Stimulated activated CD4-positive, alpha-beta T cell treated with anti-CD3 and anti-CD28 coated beads, Interleukin-4, amount 100 ng/mL, for 24 hours (primary cell): ENCODE results near the gene ARPIN.
"Not testable (repeated sequence)": the region's sequence is repeated elsewhere in the genome, so short reads cannot be mapped to it uniquely, and the experiment has no call there.

Source experiments
- DNase-seq: peaks from one replicate; pipeline ENCODE4 v3.0.0-alpha.2; 2020

ARPIN gene

GRCh38 chr15:89875741-89876140, 37.0 kb downstream of the ARPIN start:
- no peak for DNase-seq

DNA sequence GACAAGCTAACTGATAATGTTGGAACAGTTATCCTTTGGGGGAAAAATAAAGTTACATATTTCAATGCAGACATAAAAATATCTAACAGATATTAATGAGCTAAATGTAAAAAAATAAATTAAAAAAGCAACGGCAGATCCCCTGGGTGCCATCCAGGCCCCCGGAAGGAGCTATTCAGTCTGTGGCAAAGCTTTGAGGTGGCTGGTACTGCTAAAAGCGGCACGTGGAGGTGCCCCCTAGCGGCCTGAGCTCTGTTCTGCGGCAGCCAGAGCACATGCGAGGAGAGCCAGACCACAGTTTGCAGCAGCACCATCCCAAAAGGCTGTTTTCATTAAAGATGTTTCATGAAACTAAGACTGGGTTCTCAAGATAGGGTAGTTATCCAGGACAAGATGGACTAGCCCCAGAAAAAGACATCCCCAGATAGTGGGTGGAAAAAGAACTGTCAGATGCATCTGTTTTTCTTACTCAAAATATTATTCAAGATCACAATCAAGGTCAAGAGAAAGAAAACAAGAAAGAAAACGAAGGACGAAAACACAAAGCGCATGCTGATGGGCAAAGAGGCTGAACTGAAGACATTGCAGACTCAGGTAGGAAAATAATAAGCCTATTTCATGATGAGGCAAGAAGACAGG, 37.7 kb downstream of the ARPIN start:
- peak; percentile 85 for DNase-seq

DNA sequence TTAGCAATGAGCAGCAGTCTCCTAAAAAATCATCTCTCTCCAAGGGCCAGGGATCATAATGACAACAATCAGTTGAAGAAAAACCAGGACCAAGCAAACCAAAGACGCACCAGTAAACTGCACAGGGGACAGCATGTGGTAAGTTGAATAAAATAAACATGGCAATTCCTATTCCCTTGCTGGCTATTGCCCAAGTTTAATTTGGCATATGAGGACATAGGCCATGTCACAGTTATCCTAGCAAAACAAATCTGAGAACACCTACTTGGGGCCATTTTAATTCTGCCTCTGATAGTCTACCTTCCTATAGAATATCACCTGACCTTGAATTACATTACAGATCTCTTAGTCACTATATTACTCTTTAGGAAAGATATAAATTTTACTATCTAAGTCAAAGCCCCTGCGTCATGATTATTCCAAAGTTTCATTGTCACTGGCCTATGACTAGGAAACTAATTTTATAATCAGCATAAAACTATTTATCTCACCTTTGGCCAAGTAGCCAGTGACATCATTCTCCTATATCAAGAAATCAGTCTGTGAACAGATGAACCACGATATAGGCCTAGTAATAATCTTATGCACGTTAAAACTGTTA, 42.0 kb downstream of the ARPIN start:
- no peak for DNase-seq

DNA sequence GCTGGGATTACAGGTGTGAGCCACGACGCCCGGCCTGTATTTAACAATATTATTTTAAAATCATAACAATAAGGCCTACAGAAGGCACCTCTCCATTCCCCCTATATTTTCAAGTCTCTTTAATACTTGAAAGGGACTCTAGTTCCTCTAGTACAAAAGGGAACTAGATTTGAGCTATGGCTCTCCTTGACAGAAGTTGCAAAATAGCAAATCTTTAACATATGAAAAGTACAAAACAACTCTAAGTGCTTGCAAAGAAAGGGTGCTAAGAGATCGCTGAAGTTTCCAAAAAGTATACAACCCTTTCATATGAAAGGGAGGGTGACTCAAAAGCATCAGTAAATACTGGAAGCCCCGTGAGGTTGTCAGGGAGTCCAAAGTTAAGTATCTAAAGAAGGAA, 42.7 kb downstream of the ARPIN start:
- no peak for DNase-seq

DNA sequence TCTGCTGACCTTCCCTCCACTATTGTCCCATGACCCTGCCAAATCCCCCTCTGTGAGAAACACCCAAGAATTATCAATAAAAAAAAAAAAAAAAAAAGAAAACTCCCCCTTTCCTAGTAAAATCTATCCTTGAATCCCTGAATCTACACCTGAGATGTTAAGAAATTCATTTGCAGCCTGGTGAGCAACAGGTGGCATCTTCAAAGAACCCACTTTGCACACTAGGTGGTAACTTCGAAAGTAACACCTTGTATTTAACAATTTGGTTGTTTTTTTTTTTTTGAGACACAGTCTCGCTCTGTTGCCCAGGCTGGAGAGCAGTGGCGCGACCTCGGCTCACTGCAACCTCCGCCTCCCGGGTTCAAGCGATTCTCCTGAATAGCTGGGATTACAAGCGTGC, 43.3 kb downstream of the ARPIN start:
- not testable (repeated sequence) for DNase-seq

DNA sequence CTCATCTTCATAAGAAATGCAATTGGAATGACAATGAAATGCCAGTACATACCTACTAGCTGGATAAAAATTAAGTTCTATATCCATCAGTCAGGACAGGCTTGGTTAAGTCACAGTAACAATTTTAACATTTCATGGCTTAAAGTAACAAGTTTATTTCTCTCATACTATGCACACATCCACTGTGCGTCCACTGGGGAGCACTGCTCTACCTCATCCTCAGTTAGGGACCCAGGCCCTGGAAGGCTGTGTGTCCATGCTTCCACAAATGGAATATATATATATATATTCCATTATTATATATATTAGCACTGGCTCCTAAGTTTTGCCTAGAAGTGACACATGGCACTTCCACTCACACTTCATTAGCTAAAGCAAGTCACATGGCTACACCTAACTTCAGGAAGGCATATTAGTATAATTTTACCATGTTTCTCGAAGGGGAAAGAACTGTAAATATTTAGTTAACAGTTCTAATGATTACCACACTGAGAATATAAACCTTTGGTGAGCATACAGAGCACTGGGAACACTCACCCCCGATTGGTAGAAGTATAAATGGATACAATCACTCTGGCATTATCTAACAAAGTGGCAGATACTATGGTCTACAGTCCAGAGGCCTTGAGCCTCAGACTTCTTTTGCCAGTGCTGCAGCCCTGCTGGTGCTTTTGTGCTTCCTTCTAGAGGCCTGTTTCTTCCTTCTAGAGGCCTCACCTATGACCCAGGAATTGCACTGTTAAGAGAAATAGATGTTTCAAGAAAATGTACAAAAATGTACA, 47.6 kb downstream of the ARPIN start:
- DNase-seq = no peak

GRCh38 chr15:89863918-89864317, 48.8 kb downstream of the ARPIN start:
- DNase-seq = no peak

- no peak for DNase-seq
These were observed 51.9 kb downstream of the ARPIN start for GRCh38 chr15:89860891-89861290.

- DNase-seq = no peak
These were observed 52.3 kb downstream of the ARPIN start for GRCh38 chr15:89860431-89860830.

DNA sequence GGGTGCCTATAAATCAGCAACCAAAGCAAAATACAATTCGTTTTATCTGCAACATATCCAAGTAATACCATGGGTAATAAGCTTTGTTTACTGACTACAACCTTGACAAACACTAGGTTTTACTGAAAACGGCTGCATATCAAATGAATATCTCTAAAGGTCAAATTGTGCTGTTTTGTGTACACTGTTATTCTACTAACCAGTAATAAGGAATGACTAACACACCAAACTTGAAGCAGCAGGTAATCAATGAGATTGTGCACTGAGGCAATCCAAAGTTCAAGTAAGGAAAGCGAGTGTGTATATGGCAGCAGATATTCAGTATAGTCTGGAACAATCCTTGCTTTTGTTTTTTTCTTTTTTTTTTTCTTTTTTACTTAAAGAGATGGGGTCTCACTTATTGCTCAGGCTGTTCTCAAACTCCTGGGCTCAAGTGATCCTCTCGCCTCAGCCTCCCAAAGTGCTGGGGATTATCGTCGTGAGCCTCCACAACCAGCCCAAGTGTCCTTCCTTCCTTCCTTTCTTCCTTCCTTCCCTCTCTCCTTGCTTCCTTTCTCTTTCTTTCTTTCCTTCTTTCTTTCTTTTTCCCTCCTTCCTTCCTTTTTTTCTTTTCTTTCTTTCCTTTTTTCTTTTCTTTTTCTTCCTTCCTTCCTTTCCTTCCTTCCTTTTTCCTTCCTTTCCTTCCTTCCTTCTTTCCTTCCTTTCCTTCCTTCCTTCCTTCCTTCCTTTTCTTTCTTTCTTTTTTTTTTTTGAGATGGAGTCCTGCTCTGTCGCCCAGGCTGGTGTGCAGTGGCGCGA, 53.9 kb downstream of the ARPIN start:
- no peak for DNase-seq

DNA sequence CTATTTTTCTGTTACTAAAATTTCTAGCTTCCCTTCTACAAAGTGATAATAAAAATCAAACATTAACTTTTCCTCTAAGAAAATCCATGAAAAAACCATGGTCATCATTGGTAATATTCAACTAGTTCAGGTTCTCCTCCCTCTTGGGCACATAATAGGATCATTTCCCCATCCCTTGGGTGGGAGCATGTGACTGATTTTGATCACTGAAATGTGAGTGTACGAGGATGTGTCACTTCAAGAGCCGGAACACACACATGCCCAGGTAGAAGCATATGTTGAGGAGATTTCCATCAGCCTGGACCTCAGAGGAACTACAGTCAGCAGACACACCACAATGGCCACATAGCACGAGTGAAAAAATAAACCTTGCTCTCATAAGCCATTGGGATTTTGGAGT, 55.1 kb downstream of the ARPIN start:
- DNase-seq = no peak

DNA sequence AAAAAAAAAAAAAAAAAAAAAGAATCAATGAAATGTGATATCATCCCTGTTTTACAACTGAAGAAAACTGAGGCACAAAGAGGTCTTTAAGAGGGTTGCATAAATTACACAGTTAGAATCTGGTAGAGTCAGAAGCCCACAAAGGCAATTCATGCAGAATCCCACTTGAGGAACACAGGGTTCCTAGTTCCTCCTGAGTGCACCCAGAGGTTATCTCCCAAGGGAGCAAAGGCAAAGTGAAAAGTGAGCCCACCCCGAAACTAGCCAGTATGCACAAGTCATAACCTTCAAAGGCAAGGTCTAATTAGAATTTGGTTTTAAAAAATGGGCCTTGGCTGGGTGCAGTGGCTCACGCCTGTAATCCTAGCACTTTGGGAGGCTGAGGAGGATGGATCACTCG, 56.8 kb downstream of the ARPIN start:
- DNase-seq = no peak

- not testable (repeated sequence) for DNase-seq
These were observed 57.9 kb downstream of the ARPIN start for GRCh38 chr15:89854863-89855262.

GRCh38 chr15:89852342-89852995, 60.3 kb downstream of the ARPIN start:
- no peak for DNase-seq

DNA sequence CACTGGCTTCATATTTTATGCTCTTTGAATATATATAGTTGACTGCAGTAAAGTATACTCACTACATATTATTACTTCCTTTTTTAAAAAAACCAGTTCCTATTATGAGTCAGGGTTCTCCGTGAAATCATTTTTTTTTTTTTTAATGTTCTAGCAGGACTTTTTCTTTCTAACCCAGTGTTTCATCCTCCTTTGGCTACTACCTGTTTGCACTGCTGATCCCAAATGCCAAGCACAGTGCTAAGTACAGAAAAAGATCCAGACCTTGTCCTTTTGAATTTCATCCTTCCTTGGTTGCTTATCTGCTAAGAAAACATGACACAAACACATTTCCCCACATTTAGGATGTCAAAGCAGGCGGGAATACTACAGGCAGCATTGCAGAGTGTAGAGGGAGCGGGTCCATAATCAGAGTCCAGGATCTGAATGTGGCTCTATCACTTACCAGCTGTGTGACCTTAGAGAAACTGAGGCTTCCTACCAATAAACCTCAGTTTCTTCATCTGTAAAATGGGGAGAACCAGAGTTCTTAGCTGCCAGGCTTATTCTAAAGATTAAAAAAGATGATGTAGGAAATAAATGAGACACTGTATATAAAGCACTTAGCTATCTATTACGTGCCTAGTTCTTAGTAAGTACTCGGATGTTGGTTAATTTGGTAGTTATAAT, 60.9 kb downstream of the ARPIN start:
- no peak for DNase-seq

- DNase-seq = no peak
These were observed 63.8 kb downstream of the ARPIN start for GRCh38 chr15:89848970-89849292.

DNA sequence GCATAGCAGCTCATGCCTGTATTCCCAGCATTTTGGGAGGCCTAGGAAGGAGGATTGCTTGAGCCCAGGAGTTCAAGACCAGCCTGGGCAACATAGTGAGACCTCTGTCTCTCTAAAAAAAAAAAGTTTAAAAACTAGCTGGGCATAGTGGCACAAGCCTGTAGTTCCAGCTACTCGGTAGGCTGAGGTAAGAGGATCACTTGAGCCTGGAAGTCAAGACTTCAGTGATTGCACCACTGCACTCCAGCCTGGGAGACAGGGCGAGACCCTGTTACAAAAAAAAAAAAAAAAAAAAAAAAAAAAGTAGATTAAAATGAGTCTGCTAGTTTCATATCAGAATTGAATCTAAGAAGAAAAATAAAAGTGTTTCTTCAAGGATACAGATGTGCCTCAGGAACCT, 65.7 kb downstream of the ARPIN start:
- no peak for DNase-seq

DNA sequence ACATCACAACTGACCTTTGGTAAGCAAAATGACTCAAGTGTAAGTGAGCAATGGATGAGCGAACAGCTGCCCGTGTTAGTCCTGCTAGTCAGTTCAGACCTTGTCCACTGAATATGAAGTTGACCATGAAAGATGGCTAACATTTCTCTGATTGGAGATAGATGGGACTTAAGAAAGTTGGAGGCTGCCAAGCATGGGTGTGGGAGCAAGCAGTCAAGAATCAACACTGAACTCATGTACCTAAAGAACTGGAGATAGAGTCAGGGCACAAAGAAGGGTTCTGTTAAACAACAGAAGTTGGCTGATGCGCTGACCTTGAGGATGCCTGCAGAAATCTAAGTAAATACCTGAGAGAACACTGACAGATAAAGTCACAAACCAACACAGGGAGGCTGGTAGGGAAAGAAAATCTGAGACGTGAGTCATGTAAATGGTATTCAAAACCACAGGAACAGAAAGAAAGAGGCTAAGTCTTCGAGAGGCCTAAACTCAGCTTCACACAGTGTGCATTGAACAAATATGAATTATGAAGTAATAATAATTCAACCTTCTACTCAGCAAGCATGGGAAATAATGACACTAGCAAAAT, 67.4 kb downstream of the ARPIN start:
- no peak for DNase-seq
